ENCODE measurements around the gene CTCFL. TPM values are rescaled to one million over a fixed set of nuclear protein-coding genes. Genes with fewer than 3 reads are reported as not detected.

The CTCFL gene
- total RNA-seq, 1 experiment from 2014 or later = not detected

- no peak for TF ChIP-seq EZH2 (IDR thresholded peaks at IDR 0.05; ENCODE audit: low read depth)
- no peak for TF ChIP-seq CTCF (conservative IDR thresholded peaks at IDR 0.05)
- Histone ChIP-seq H3K79me2 (ENCODE audit: low read depth) (no peaks in the 10 kb centered on the region), H3K9me3 (ENCODE audit: insufficient read depth, low read depth) (no peaks in the 10 kb centered on the region), H4K20me1 (ENCODE audit: insufficient read depth) (no peaks in the 10 kb centered on the region), H3F3A (ENCODE audit: insufficient read depth, low read depth) (no peaks in the 10 kb centered on the region), H3K9me2 (ENCODE audit: insufficient read depth) (no peaks in the 10 kb centered on the region), H3K27me3 (ENCODE audit: insufficient read depth, low read depth) (peaks cover 70% of the 10 kb centered on the region), H3K36me3 (ENCODE audit: low read depth) (no peaks in the 10 kb centered on the region), H3K4me2 (no peak overlapping the region), H3K4me3 (no peak overlapping the region), H3K27ac (no peak overlapping the region), H2AFZ (no peak overlapping the region), H3K4me1 (replicated peaks; ENCODE audit: insufficient read depth) (no peaks in the 10 kb centered on the region)
- POLR2A ChIA-PET (ENCODE audit: unreplicated experiment) = no interaction called here
- no peak for DNase-seq
- intact Hi-C loops (cut with micrococcal nuclease; ENCODE audit: unreplicated experiment) = no loop called here
- BruUV-seq (replicated peaks) = no TSS peak
- CTCF ChIA-PET = no interaction called here
These were observed 65.7 kb downstream of the CTCFL start for GRCh38 chr20:57459278-57459677.

GRCh38 chr20:57458400-57459160 lies 66.4 kb downstream of the CTCFL start:
- Histone ChIP-seq H3F3A (ENCODE audit: insufficient read depth, low read depth) (no peaks in the 10 kb centered on the region), H3K27ac (no peak overlapping the region), H3K9me2 (ENCODE audit: insufficient read depth) (no peaks in the 10 kb centered on the region), H3K27me3 (ENCODE audit: insufficient read depth, low read depth) (peaks cover 75% of the 10 kb centered on the region), H4K20me1 (ENCODE audit: insufficient read depth) (no peaks in the 10 kb centered on the region), H2AFZ (no peak overlapping the region), H3K9me3 (ENCODE audit: insufficient read depth, low read depth) (no peaks in the 10 kb centered on the region), H3K36me3 (ENCODE audit: low read depth) (no peaks in the 10 kb centered on the region), H3K4me1 (replicated peaks; ENCODE audit: insufficient read depth) (no peaks in the 10 kb centered on the region), H3K79me2 (ENCODE audit: low read depth) (no peaks in the 10 kb centered on the region), H3K4me3 (no peak overlapping the region), H3K4me2 (no peak overlapping the region)
- no TSS peak for BruUV-seq (replicated peaks)
- intact Hi-C loops (cut with micrococcal nuclease; ENCODE audit: unreplicated experiment) = no loop called here
- ChIA-PET CTCF (no interaction called here), POLR2A (ENCODE audit: unreplicated experiment) (no interaction called here)
- DNase-seq = no peak
- TF ChIP-seq CTCF (conservative IDR thresholded peaks at IDR 0.05) (no peak), EZH2 (IDR thresholded peaks at IDR 0.05; ENCODE audit: low read depth) (no peak)

- DNase-seq = no peak
These were observed 67.5 kb downstream of the CTCFL start for GRCh38 chr20:57457243-57458095.

More at GRCh38 chr20:57457243-57458095, 67.5 kb downstream of the CTCFL start:
- Histone ChIP-seq H3K79me2 (ENCODE audit: low read depth) (no peaks in the 10 kb centered on the region), H3K4me3 (no peak overlapping the region), H3K9me3 (ENCODE audit: insufficient read depth, low read depth) (no peaks in the 10 kb centered on the region), H3K4me1 (replicated peaks; ENCODE audit: insufficient read depth) (no peaks in the 10 kb centered on the region), H3K27ac (no peak overlapping the region), H3F3A (ENCODE audit: insufficient read depth, low read depth) (no peaks in the 10 kb centered on the region), H3K9me2 (ENCODE audit: insufficient read depth) (no peaks in the 10 kb centered on the region), H3K36me3 (ENCODE audit: low read depth) (no peaks in the 10 kb centered on the region), H3K27me3 (ENCODE audit: insufficient read depth, low read depth) (peaks cover 71% of the 10 kb centered on the region), H2AFZ (no peak overlapping the region), H3K4me2 (no peak overlapping the region), H4K20me1 (ENCODE audit: insufficient read depth) (peaks cover 4% of the 10 kb centered on the region; the same call in 1 of the 2 replicates)
- no peak for TF ChIP-seq EZH2 (IDR thresholded peaks at IDR 0.05; ENCODE audit: low read depth)
- no peak for TF ChIP-seq CTCF (conservative IDR thresholded peaks at IDR 0.05)
- intact Hi-C loops (cut with micrococcal nuclease; ENCODE audit: unreplicated experiment) = no loop called here
- ChIA-PET CTCF (no interaction called here), POLR2A (ENCODE audit: unreplicated experiment) (no interaction called here)
- BruUV-seq (replicated peaks) = no TSS peak
